Natural killer cell treated with Interleukin-12 subunit alpha and Interleukin-12 subunit beta and Interleukin-15 and Interleukin-18, amount 100 ng/mL, for 72 hours (primary cell): Measurements from ENCODE around the gene MAML3. TPM values are rescaled to one million over a fixed set of nuclear protein-coding genes. Genes with fewer than 3 reads are reported as not detected.

Experiments
- ATAC-seq, 2 donors: fragments of 150-1000 bp; cut with Tn5 transposase in 1 of 2; sonication (Bioruptor Pico), chemical (Tn5 transposase) in 1 of 2; 2 replicates each; pipeline ENCODE4 v1.10.0; 2021
- DNase-seq: peaks from one replicate; pipeline ENCODE4 v3.0.0; 2022; ENCODE audit warnings: low spot score
- H3K27ac Mint-ChIP-seq, 2 donors: 1 replicate in 1 of 2; 2 replicates in 1 of 2; pipeline ENCODE4 v1.8.0; 2022; ENCODE audit warnings: mixed read lengths in 2 of 2, mild to moderate bottlenecking in 1 of 2, moderate library complexity in 1 of 2
- H3K27me3 Mint-ChIP-seq, 2 donors: 1 replicate in 1 of 2; 2 replicates in 1 of 2; pipeline ENCODE4 v1.8.0; 2022; ENCODE audit warnings: mixed read lengths in 2 of 2
- H3K36me3 Mint-ChIP-seq: one replicate; pipeline ENCODE4 v1.8.0; 2022; ENCODE audit warnings: mixed read lengths
- H3K4me1 Mint-ChIP-seq, 2 donors: 1 replicate in 1 of 2; 2 replicates in 1 of 2; pipeline ENCODE4 v1.8.0; 2022; ENCODE audit warnings: low read depth in 2 of 2, mixed read lengths in 2 of 2, mild to moderate bottlenecking in 1 of 2
- H3K4me3 Mint-ChIP-seq: one replicate; pipeline ENCODE4 v1.8.0; 2022; ENCODE audit warnings: mixed read lengths
- H3K9me3 Mint-ChIP-seq: 2 replicates; pipeline ENCODE4 v1.8.0; 2022; ENCODE audit warnings: mixed read lengths
- total RNA-seq, 2 donors: library from RNA; stranded (reverse); gene quantifications; one replicate each; pipeline ENCODE4 v1.2.3, GENCODE V29; 2022

MAML3 gene
- total RNA-seq, 2 donors from 2014 or later: 0.40 to 1.3 TPM

- peaks cover 12 to 30% of the 10 kb centered on the region in 2 donors for H3K27me3 Mint-ChIP-seq
- ATAC-seq: no peak
These were observed 324.9 kb downstream of the MAML3 start for GRCh38 chr4:139828966-139829664.

GRCh38 chr4:139826426-139826825 lies 327.6 kb downstream of the MAML3 start:
- Mint-ChIP-seq H3K27ac (no peak overlapping the region), H3K9me3 (no peaks in the 10 kb centered on the region), H3K27me3 (peaks cover 12 to 23% of the 10 kb centered on the region in 2 donors), H3K4me3 (no peak overlapping the region), H3K4me1 (no peaks in the 10 kb centered on the region), H3K36me3 (no peaks in the 10 kb centered on the region)
- ATAC-seq (no peak), DNase-seq (no peak)

More at GRCh38 chr4:139828966-139829664, 324.9 kb downstream of the MAML3 start:
- no peaks in the 10 kb centered on the region for H3K9me3 Mint-ChIP-seq
- H3K4me3 Mint-ChIP-seq: no peak overlapping the region
- no peaks in the 10 kb centered on the region for H3K36me3 Mint-ChIP-seq
- no peak overlapping the region for H3K27ac Mint-ChIP-seq
- no peaks in the 10 kb centered on the region for H3K4me1 Mint-ChIP-seq
- no peak for DNase-seq

- Mint-ChIP-seq H3K27me3 (peaks cover 12 to 23% of the 10 kb centered on the region in 2 donors), H3K4me3 (no peak overlapping the region), H3K9me3 (no peaks in the 10 kb centered on the region), H3K36me3 (no peaks in the 10 kb centered on the region), H3K27ac (no peak overlapping the region), H3K4me1 (no peaks in the 10 kb centered on the region)
- no peak for ATAC-seq
- DNase-seq: no peak
These were observed 328.4 kb downstream of the MAML3 start for GRCh38 chr4:139825523-139826014.

- DNase-seq (no peak), ATAC-seq (no peak)
- Mint-ChIP-seq H3K9me3 (no peaks in the 10 kb centered on the region), H3K4me1 (no peaks in the 10 kb centered on the region), H3K36me3 (no peaks in the 10 kb centered on the region), H3K4me3 (no peak overlapping the region), H3K27me3 (peaks cover 12 to 23% of the 10 kb centered on the region in 2 donors), H3K27ac (no peak overlapping the region)
These were observed 329.0 kb downstream of the MAML3 start for GRCh38 chr4:139824882-139825522.

- Mint-ChIP-seq H3K36me3 (no peaks in the 10 kb centered on the region), H3K27ac (no peak overlapping the region)
These were observed 330.2 kb downstream of the MAML3 start for GRCh38 chr4:139823746-139824145.

GRCh38 chr4:139823345-139823744 lies 330.6 kb downstream of the MAML3 start:
- Mint-ChIP-seq H3K27me3 (peaks cover 8 to 14% of the 10 kb centered on the region in 2 donors), H3K9me3 (no peaks in the 10 kb centered on the region), H3K36me3 (no peaks in the 10 kb centered on the region), H3K4me3 (no peak overlapping the region), H3K27ac (no peak overlapping the region), H3K4me1 (no peaks in the 10 kb centered on the region)
- ATAC-seq (no peak), DNase-seq (no peak)

More at GRCh38 chr4:139823746-139824145, 330.2 kb downstream of the MAML3 start:
- DNase-seq (no peak), ATAC-seq (no peak)
- Mint-ChIP-seq H3K4me1 (no peaks in the 10 kb centered on the region), H3K9me3 (no peaks in the 10 kb centered on the region), H3K4me3 (no peak overlapping the region), H3K27me3 (peaks cover 9 to 18% of the 10 kb centered on the region in 2 donors)

- Mint-ChIP-seq H3K4me3 (no peak overlapping the region), H3K36me3 (no peaks in the 10 kb centered on the region), H3K27me3 (peaks cover 12 to 15% of the 10 kb centered on the region in 2 donors)
These were observed 331.6 kb downstream of the MAML3 start for GRCh38 chr4:139822391-139822790.

GRCh38 chr4:139819082-139819481 lies 334.9 kb downstream of the MAML3 start:
- DNase-seq (no peak), ATAC-seq (no peak)
- no peaks in the 10 kb centered on the region for H3K9me3 Mint-ChIP-seq
- peaks cover 8 to 13% of the 10 kb centered on the region in 2 donors for H3K4me1 Mint-ChIP-seq
- H3K36me3 Mint-ChIP-seq: no peaks in the 10 kb centered on the region
- peaks cover 15 to 23% of the 10 kb centered on the region in 2 donors for H3K27me3 Mint-ChIP-seq
- no peak overlapping the region for H3K4me3 Mint-ChIP-seq
- H3K27ac Mint-ChIP-seq: no peak overlapping the region

More at GRCh38 chr4:139822391-139822790, 331.6 kb downstream of the MAML3 start:
- Mint-ChIP-seq H3K4me1 (peaks cover 0 to 3% of the 10 kb centered on the region in 2 donors), H3K9me3 (no peaks in the 10 kb centered on the region), H3K27ac (no peak overlapping the region)
- ATAC-seq: no peak
- DNase-seq: no peak

- H3K9me3 Mint-ChIP-seq: no peaks in the 10 kb centered on the region
- H3K27me3 Mint-ChIP-seq: peaks cover 15 to 35% of the 10 kb centered on the region in 2 donors
- no peak overlapping the region for H3K27ac Mint-ChIP-seq
- peaks cover 8 to 13% of the 10 kb centered on the region in 2 donors for H3K4me1 Mint-ChIP-seq
- H3K36me3 Mint-ChIP-seq: no peaks in the 10 kb centered on the region
- DNase-seq: no peak
- no peak overlapping the region for H3K4me3 Mint-ChIP-seq
- ATAC-seq: no peak
These were observed 336.1 kb downstream of the MAML3 start for GRCh38 chr4:139817657-139818452.

- no peak overlapping the region for H3K27ac Mint-ChIP-seq
- H3K9me3 Mint-ChIP-seq: no peaks in the 10 kb centered on the region
- H3K4me1 Mint-ChIP-seq: peaks cover 8 to 13% of the 10 kb centered on the region in 2 donors
- H3K4me3 Mint-ChIP-seq: no peak overlapping the region
- ATAC-seq (no peak), DNase-seq (no peak)
- H3K27me3 Mint-ChIP-seq: peaks cover 15 to 35% of the 10 kb centered on the region in 2 donors
- H3K36me3 Mint-ChIP-seq: no peaks in the 10 kb centered on the region
These were observed 337.1 kb downstream of the MAML3 start for GRCh38 chr4:139816856-139817255.

- Mint-ChIP-seq H3K27ac (peak overlapping the region; percentile 39 to 58), H3K9me3 (no peaks in the 10 kb centered on the region), H3K27me3 (peaks cover 19 to 35% of the 10 kb centered on the region in 2 donors), H3K36me3 (no peaks in the 10 kb centered on the region), H3K4me3 (peak overlapping the region; percentile 77), H3K4me1 (peaks cover 8 to 13% of the 10 kb centered on the region in 2 donors)
- ATAC-seq (peak; percentile 84 to 86), DNase-seq (no peak)
These were observed 338.0 kb downstream of the MAML3 start for GRCh38 chr4:139815778-139816601.

- DNase-seq (no peak), ATAC-seq (no peak)
- Mint-ChIP-seq H3K27ac (no peak overlapping the region), H3K27me3 (peaks cover 16 to 35% of the 10 kb centered on the region in 2 donors), H3K9me3 (no peaks in the 10 kb centered on the region), H3K4me3 (no peak overlapping the region), H3K36me3 (no peaks in the 10 kb centered on the region), H3K4me1 (peaks cover 13 to 17% of the 10 kb centered on the region in 2 donors)
These were observed 339.5 kb downstream of the MAML3 start for GRCh38 chr4:139814323-139815015.
